CD4-positive, alpha-beta T cell treated with Interleukin-12 subunit alpha and Interleukin-12 subunit beta, for 1 hour (primary cell): ENCODE data around the gene ALDH6A1.
A peak's percentile ranks its signal among the peaks of the same experiment; 100 is the strongest.
"Not testable (repeated sequence)": the region's sequence is repeated elsewhere in the genome, so short reads cannot be mapped to it uniquely, and the experiment has no call there.

Source experiments
- DNase-seq: peaks from one replicate; pipeline ENCODE4 v3.0.0-alpha.2; 2020

The ALDH6A1 gene

DNA sequence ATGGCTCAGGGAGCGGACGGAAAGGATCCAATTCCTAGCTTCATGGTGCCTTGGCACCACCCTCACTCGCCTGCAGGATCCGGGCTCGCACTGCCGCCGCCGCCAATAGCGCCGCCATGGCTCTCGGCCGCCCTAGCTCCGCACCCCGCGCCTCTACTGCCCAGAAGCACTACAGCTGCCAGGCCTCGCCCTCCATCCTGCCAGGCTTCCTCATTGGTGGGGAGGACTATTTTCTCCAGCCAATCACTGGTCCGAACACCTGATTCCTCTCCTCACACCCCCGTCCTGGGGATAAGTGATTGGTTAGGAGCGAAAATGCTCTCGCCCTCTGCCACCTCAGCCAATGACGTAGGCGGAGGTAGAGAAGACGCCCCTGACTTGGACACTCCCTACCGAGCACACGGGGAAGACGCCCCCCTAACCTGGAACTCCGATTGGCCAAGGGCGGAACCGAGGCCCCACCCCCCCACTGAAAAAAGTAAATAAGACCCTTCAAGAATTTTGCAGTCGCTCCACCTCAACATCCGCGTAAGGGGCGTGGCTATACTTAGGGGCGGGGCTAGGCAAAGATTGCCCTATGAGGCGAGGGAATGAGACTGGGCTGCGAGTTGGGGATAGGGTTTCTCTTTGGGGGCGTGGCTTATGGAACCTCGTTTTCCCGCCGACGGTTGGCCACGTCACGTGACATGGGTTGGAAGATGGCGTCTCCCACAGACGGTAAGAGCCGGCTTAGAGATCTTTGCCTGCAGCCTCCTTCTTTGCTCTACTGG lies at the start of gene ALDH6A1, which contains the start of gene LIN52:
TSS of gene ALDH6A1 (minus strand) at position 177 of the 770 bp plus-strand sequence. CDS start at position 118, 59 bp downstream.
TSS of gene LIN52 (plus strand) at position 680 of the 770 bp plus-strand sequence. CDS start at position 699, 19 bp downstream.
- peak; percentile 100 for DNase-seq

DNA sequence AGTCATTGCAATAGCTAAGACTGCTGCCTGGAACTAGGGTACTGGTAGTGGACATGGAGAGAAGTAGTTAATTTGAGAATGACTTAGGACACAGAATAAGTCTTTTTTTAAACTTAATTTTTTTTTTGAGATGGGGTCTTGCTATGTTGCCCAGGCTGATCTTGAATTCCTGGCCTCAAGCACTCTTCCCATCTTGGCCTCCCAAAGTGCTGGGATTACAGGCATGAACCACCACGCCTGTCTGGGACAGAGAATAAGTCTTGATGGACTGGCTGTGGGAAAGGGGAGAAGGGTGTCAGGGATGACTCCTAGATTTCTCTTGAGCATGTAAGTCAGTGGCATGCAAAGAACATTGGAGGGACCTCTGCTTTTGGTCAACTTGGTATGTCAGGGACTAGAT lies 43.4 kb upstream of the ALDH6A1 start:
- DNase-seq = no peak

DNA sequence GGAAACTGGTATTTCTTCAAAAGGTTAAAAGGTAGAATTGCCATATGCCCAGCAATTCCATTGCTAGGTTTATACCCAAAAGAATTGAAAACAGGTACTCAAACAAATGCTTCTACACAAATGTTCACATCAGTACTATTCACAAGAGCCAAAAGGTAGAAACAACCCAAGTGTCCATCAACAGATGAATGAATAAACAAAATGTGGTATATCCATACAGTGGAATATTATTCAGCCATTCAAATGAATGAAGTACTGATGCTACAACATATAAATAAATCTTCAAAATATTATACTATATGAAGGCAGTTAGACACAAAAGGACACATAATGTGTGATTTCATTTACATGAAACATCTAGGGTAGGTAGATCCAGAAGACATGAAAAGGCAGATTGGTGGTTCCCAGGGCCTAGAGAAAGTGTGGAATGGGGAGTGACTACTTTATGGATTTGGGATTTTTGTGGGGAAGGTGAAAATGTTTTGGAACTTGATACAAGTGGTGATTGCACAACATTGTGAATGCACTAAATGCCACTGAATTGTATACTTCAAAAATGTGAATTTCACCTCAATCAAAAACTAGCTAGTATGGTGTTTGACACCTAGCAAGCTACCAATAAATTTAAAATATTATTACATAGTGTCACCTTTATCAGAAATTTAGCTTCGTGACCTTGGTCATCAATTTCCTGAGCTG lies 42.2 kb upstream of the ALDH6A1 start:
- no peak for DNase-seq

DNA sequence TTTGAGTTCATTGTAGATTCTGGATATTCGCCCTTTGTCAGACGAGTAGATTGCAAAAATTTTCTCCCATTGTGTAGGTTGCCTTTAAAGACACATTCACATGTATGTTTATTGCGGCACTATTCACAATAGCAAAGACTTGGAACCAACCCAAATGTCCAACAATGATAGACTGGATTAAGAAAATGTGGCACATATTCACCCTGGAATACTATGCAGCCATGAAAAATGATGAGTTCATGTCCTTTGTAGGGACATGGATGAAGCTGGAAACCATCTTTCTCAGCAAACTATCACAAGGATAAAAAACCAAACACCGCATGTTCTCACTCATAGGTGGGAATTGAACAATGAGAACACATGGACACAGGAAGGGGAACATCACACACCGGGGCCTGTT lies 41.2 kb upstream of the ALDH6A1 start:
- DNase-seq = not testable (repeated sequence)

DNA sequence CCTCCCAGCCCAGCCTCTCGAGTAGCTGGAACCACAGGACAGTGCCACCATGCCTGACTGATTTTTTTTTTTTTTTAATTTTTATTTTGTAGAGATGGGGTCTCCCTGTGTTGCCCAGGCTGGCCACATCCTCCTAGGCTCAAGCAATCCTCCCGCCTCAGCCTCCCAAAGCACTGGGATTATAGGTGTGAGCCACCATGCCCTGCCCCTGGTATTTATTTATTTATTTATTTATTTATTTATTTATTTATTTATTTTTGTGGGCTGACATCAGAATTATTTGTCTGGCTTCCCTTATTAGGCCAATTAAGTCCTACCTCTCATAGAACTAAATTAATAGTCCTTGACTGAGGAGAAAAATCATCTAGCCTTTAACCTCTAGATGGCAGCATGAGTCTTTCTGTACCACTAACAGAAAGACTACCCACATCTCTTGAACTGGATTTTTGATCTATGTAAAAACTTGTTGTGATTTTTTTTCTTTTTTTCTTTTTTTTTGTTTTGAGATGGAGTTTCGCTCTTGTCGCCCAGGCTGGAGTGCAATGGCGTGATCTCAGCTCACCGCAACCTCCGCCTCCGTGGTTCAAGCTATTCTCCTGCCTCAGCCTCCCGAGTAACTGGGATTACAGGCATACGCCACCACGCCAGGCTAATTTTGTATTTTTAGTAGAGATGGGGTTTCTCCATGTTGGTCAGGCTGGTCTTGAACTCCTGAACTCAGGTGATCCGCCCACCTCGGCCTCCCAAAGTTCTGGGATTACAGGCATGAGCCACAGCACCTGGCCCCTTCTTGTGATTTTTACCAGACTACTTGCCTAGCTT lies 27.4 kb upstream of the ALDH6A1 start:
- peak; percentile 53 for DNase-seq

DNA sequence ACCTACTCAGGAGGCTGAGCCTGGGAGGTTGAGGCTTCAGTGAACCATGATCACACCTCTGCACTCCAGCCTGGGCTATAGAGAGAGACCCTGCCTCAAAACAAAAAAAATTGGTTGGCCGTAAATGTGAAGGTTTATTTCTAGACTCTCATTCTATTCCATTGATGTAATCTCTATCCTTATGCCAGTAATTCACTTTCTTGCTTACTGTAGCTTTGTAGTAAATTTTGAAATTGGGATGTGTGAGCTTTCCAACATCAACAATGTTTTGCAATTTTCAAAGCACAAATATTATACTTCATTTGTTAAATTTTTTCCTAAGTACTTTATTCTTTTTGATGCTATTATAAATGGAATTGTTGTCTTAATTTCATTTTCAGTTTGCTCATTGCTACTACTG lies 25.1 kb upstream of the ALDH6A1 start:
- DNase-seq = no peak

DNA sequence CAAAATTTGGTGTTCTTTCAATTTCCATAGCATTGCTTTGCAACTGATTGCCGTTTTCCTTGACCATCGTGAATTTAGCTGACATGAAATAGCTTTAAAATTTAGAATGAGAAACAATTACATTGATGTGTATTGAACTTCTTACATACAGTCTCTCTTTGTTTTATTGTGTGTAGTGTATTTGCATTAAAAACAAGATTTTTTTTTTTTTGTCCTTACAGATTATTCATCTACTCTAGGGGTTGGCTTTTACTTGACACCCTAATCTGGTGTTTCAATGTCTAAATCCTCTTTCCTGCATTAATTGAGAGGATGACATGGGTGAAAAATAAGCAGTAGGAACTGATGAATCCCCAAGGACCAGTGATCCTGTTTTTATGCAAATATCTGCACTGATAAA lies 21.1 kb upstream of the ALDH6A1 start:
- no peak for DNase-seq

DNA sequence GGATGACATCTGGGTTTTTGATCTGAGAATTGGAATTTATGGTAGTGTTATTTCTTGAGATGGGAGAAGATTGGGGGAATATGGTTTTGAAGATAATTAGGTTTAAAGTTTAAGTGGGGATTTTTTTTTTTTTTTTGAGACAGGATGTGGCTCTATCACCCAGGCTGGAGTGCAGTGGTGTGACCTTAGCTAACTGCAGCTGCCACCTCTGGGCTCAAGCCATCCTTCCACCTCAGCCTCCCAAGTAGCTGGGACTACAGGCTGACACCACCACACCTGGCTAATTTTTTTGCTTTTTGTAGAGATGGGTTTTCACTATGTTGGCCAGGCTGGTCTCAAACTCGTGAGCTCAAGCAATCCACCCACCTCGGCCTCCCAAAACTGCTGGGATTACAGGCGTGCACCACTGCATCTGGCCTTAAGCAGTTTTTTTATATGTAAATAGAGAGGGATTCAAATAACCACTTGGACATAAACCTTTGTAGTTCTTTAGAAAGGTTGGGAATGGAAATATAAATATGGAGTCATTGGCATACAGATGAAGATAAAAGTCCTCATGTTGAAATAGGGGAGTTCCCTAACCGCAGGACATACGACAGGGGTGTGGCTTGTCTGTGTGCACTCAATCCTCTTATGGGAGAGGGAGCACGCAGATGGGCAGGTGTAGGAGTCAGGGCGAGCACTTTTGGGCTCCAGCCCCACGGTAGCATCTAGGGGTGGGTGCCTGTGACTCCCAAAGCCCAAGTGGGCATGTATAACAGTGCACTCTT lies 5.2 kb upstream of the ALDH6A1 start:
- DNase-seq = no peak

DNA sequence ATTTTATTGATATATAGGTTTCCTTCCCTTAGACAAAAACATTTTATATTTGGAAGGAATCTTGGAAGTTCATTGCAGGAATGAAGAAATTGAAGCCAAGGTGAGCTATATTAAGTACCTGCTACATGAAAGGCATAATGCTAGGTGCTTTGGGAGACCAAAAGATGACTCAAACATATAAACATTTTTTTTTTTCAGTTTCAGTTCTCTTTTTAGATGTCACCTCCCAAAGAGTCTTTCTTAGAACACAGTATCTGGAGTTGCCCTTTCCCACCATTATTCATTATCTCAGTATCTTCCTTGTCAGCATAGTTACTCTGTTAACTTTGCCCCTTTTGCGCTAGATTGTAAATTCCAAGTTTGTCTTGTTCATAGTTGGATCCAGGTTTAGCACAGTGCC lies 1.6 kb upstream of the ALDH6A1 start:
- DNase-seq = no peak

DNA sequence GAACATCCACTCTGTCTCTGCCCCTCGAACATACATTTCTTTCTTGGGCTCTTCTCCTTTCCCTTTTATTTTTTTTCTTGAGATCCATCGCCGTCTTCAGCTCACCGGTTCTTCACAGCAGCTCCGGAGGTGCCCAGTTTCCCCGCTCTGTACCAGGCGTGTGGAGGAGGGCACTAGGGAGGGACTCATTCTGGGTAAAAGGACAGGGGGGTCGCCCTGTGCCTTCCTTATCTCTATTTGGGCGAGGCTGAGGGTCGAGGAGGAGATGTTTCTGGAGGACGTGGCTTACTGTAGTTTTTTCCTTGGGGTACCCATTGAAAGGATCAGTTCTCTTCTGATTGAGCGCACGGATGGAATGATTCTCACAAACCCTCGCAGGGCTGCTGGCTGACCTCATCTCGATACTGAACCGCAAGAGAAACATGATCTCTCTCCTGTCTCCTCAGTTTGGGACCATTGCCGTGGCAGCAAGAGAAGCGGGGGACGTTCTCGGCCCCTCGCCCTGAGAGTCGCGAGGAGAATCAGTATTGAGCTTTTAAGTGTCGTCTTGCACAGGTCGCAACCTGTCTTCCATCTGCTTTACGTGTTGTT lies 889 bp upstream of the ALDH6A1 start:
- DNase-seq = no peak

DNA sequence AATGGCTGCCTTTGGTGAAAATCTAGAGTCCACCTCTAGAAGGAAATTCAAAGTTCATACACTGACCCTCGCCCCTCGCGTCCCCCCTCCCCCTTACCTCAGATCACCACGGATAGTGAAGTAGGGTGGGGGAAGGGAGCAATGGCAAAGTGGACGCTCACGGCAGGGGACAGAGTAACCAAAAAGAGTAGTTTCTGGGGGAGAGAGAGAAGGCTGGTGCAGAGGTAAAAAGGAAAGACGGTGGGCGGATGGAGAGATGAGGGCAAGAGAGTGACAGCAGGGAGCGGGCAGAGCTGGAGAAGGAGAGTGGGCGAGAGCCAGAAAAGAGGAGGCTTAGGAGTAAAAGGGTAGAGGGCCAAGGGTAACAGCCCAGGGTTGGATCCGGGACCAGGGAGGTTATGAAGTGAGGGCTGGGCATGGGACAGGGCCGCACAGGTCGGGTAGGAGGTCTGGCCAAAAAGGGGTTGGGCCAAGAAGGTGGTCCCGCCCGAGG lies 423 bp downstream of the ALDH6A1 start:
- DNase-seq = no peak

DNA sequence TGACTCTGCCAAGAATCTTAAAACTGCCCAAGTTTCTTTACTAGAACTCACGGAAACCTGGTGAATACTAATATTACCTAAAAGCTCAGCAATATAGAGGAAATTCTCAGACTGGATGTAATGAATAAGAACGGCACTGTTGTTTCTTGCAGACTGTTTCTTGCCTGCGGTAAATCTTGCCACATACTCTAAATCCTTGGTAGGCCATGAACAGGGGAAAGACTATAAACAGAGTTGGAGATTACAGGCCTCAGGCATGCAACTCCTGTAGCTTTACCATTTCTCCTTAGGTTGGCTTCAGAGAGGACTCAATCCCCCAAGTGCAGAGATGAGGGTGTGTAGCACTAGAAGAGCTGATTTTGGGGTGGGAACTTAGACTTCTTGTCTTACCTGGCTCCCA lies 1.1 kb downstream of the ALDH6A1 start:
- DNase-seq = no peak

DNA sequence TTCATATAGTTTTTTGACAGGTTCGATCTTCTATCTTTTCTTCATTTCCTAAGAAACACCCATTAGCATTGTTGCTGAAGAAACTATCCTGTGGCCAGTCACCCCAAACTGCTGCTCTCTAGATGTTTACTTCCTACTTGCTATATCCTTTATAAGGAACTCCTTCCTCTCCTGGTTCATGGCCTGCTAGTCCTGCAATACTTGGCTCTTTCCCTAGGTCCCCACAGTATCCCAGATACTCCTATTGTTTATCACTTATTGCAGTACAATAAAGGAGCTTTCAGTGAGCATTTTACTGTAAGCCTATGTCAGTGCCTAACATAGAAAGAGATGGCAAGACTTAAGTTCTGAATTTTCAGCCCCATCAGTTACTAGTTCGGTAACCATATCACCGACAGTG lies 2.8 kb downstream of the ALDH6A1 start:
- DNase-seq = no peak

DNA sequence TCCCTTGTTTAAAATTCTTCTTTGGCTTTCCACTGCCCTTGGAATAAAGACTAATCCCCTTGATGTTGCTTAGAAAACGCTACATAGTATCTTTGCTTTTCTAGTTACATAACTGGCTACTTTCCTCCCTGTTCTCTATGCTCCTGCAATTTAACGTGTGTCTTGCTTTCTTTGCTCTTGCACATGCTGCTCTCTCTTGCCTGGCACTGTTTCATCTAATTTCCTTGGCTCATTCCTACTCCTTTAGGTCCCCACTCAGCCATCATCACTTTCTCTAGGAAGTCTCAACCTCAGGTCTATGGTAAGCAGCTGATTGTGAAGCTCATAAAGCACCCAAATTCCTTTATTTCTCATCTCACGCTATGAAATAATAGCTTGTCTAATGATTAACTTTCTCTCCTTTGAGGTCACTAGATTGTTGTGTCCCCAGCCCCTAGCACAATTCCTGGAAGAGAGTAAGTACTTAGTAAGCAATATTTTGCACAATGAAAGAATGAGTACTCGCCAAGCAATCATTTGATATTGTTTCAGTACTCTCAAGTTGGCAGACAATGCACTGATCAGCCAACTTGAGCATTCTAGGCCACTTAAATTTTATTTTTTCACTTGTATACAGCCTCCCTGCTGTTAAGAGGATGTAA lies 3.3 kb downstream of the ALDH6A1 start:
- DNase-seq = no peak

DNA sequence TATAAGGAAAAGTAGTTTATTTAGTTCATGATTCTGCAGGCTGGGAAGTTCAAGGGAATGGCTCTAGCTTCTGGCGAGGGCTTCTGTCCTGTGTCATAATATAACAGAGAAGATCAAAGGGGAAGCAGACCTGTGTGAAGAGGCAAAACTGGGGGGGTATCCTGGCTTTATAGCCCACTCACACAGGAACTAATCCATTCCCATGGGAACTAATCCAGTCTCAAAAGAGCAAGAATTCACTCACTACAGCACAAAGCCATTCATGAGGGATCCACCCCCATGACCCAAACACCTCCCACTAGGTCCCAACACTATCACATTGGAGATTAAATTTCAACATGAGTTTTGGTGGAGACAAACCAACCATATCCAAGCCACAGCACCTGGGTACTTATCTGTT lies 6.9 kb downstream of the ALDH6A1 start:
- no peak for DNase-seq

DNA sequence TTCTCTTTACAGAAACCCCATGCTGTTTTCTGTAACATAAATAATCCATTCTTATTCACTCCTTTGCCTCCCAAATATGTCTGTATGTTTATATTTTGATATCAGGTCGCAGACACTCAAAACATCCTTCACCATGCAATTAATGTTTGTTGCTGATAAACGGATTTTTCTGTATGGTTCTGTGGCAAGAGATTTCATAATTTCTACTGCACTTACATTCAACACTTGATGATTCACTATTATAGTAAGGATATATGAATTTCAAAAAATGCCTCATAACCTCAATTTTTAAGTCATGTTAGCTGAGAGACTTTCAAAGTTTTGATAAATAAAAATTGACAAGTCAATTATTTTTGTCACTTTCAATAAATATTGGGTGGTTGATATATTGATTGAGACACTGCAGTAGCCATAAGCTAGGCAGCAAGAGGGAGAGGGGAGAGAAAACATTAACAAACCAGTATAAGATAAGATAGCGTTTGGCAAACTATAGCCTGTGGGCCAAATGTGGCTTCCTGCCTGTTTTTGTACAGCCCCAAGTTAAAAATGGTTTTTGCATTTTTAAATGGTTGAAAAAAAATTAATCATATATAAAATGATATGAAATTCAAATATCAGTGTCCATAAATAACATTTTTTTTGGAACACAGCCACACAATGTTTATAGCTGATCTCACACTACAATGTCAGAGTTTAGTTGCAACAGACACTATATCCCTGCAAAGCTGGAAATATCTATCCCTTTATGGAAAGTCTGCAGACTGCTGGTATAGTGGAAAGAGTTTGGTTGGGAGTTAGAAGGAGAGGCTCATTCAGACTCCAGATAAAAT lies 18.3 kb downstream of the ALDH6A1 start:
- no peak for DNase-seq

DNA sequence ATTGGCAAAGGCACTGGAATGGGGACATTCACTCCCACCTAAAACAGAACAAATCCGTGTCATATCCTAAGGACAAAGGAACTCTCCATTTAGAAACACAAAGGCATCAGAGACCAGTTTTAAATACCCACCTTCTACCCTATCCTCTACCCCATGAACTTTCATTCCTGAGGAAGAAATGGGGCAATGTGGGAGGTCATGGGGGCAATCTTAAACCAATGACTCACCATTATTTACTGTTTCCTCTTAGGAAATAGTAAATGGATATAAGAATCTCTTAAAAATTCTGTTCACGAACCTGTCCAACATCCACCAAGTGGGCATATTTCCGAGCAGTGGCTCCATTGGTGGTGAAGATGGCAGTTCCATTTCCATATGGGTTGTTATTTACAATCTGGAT lies 19.4 kb downstream of the ALDH6A1 start:
- DNase-seq = no peak

DNA sequence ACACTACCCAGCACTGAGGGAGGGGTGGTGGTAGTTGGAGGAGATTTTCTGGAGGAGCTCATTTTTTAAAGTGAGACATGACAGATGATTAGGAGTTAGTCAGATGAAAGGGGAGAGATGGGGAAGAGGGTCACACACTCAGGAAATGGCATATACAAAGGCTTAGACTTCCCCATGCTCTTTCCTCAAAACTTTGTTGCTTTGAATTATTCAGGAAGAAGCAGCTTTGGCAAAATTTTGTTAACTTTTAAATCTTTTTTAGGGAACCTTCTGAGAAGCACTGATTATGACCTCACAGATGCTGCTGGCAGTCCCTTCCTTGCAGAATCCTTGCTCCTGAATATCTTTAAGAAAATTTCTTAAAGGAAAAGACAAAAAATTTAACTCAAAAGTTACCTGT lies 19.8 kb downstream of the ALDH6A1 start:
- DNase-seq = no peak

DNA sequence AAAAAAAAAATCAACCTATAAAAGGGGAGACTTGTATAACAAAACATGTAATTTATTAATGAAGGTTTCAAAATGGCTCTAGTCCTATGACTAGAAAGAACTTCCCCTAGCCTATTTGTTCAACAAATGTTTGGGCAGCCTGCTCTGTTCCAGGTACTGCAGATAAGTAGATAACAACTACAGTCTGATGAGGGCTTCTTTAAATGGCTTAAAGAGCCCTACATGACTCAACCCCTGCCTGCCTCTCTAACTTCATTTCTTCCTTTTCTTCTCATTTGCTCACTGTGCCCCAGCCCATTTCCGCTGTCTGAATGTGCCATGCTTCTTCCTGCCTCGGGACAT lies 21.5 kb downstream of the ALDH6A1 start:
- DNase-seq = no peak

DNA sequence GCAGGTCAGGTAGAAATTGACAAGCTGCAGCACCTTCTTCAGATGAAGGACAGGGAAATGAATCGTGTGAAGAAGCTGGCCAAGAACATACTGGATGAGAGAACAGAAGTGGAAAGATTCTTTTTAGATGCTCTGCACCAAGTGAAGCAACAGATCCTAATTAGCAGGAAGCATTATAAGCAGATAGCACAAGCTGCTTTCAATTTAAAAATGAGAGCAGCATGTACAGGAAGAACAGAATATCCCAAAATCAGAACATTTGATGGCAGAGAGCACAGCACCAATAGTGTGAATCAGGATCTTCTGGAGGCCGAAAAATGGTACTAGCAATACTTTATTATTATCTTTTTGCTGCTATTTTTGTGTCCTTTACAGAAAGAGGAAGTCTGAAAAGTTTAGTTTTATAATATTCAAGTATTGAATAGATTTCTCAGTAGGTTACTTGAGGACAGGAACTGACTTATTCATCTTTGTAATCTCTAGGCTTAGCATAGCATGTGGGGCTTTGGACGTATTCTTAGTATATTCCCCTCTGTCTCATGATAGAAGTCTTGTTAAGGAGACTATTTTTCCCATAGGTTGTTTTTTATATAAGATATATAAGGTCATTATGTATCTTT lies 34.3 kb downstream of the ALDH6A1 start:
- no peak for DNase-seq
